H1 (cell line): Measurements from ENCODE around the gene DICER1. TPM values are rescaled to one million over a fixed set of nuclear protein-coding genes. Genes with fewer than 3 reads are reported as not detected.

Source experiments
- CBX8 ChIP-seq: fragments of 300-800, 300-1000 bp; sonication (generic); IDR thresholded peaks from 2 replicates; pipeline ENCODE4 v1.7.1; 2016; ENCODE audit warnings: low read depth, low read length, borderline replicate concordance
- CREB1 ChIP-seq: IDR thresholded peaks from 2 replicates; pipeline ENCODE4 v1.6.1; 2012; ENCODE audit warnings: inconsistent platforms
- NANOG ChIP-seq: IDR thresholded peaks from 2 replicates; pipeline ENCODE4 v1.6.1; 2011; ENCODE audit warnings: low read length, low read depth, mild to moderate bottlenecking, inconsistent platforms; ENCODE audit not compliant: insufficient read depth, poor library complexity, severe bottlenecking
- polyA plus RNA-seq, 7 experiments: library from polyadenylated mRNA; depleted of rRNA in 3 of 7; stranded (reverse) in 5 of 7; unstranded in 2 of 7; fragments of >200 nt in 5 of 7; fragments of 200-250 nt in 2 of 7; gene quantifications; 1 replicate in 5 of 7; 2 replicates in 1 of 7; 4 replicates in 1 of 7; pipeline versions ENCODE4 v1.2.1 to v1.2.3, GENCODE V29; 2011 to 2013; ENCODE audit warnings: missing spikeins in 2 of 7, mixed read lengths in 2 of 7
- total RNA-seq: library from RNA; stranded (reverse); fragmentation: NEBNext Ultra II Directional; extraction: Animal tissue kit (Norgen Biotek cat#: 25700); gene quantifications from 2 replicates; pipeline ENCODE4 v1.2.1, GENCODE V29; 2021

DICER1 gene
- total and polyA plus RNA-seq, 2 of the 8 experiments (the other 6 are each of a cell fraction or from before 2014, with no cell fraction given), result 11.9 to 61.8 TPM

DNA sequence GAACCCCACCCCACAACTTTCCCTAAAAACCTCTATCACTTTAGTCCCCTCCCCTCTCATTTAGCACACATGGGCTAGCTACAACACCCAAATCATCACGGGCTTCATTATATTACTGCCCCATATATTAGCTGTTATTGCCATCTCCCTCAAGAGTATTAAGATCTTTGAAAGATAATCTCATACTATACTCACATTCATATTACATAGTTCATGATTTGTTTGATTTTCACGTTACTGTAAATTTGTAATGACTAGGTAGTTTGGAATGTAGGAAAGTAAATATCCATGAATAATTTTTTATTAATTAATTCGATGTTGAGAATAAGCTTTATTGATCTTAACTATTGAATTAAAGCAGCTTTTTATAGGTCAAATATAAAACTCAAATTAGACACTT is 7.9 kb downstream of the DICER1 start (continued):
- TF ChIP-seq NANOG (no peak), CREB1 (no peak), CBX8 (no peak)
